Keratinocyte (primary cell): ENCODE results near the gene RABGAP1. TPM values are rescaled to one million over a fixed set of nuclear protein-coding genes. Genes with fewer than 3 reads are reported as not detected.

Experiments used
- DNase-seq: peaks from one replicate; pipeline ENCODE4 v3.0.0-alpha.2; 2011; ENCODE audit warnings: low read depth, missing footprints, low spot score
- FAIRE-seq: peaks from 2 replicates; lab custom pipeline; 2011; peaks lifted over from hg19 to GRCh38; lab: Jason Lieb, UNC
- H2AFZ ChIP-seq: 2 replicates; pipeline ENCODE4 v1.6.0; 2012; ENCODE audit warnings: low read length, control low read depth, inconsistent platforms; ENCODE audit not compliant: control insufficient read depth
- H3K27ac ChIP-seq: 2 replicates; pipeline ENCODE4 v1.5.1; 2011; ENCODE audit warnings: low read length; ENCODE audit not compliant: control insufficient read depth, insufficient read depth
- H3K27me3 ChIP-seq: 3 replicates; pipeline ENCODE4 v1.6.0; 2011; ENCODE audit warnings: low read length; ENCODE audit not compliant: control insufficient read depth, insufficient read depth; ENCODE audit errors: extremely low read depth
- H3K36me3 ChIP-seq, 2 experiments: 2 replicates in 1 of 2; 3 replicates in 1 of 2; pipeline ENCODE4 v1.5.1; 2011; ENCODE audit warnings: low read length in 2 of 2, mild to moderate bottlenecking in 1 of 2; ENCODE audit not compliant: control insufficient read depth in 2 of 2, insufficient read depth in 2 of 2; ENCODE audit errors: extremely low read depth in 1 of 2
- H3K4me1 ChIP-seq: 3 replicates; pipeline ENCODE4 v1.5.1; 2011; ENCODE audit warnings: low read length; ENCODE audit not compliant: control insufficient read depth, insufficient read depth; ENCODE audit errors: extremely low read depth
- H3K4me2 ChIP-seq: 3 replicates; pipeline ENCODE4 v1.6.0; 2011; ENCODE audit warnings: low read depth, low read length; ENCODE audit not compliant: control insufficient read depth, insufficient read depth; ENCODE audit errors: extremely low read depth
- H3K4me3 ChIP-seq, 3 experiments: fragments of 200-600 bp in 1 of 3; sonication (generic) in 1 of 3; 2 replicates in 2 of 3; 3 replicates in 1 of 3; pipeline ENCODE4 v1.5.1; 2011 to 2016; ENCODE audit warnings: low read length in 3 of 3, mild to moderate bottlenecking in 3 of 3, control low read depth in 2 of 3, inconsistent platforms in 1 of 3, low read depth in 1 of 3, mixed read lengths in 1 of 3, mixed run types in 1 of 3, moderate library complexity in 1 of 3; ENCODE audit not compliant: control insufficient read depth in 2 of 3, insufficient read depth in 2 of 3; ENCODE audit errors: extremely low read depth in 1 of 3
- H3K79me2 ChIP-seq: 2 replicates; pipeline ENCODE4 v1.6.0; 2012; ENCODE audit warnings: low read length; ENCODE audit not compliant: control insufficient read depth, insufficient read depth
- H3K9ac ChIP-seq: 3 replicates; pipeline ENCODE4 v1.6.0; 2011; ENCODE audit warnings: low read length; ENCODE audit not compliant: control insufficient read depth, insufficient read depth; ENCODE audit errors: extremely low read depth
- H3K9me1 ChIP-seq: 3 replicates; pipeline ENCODE4 v1.6.0; 2011; ENCODE audit warnings: low read length; ENCODE audit not compliant: control insufficient read depth, insufficient read depth; ENCODE audit errors: extremely low read depth
- H3K9me3 ChIP-seq: 2 replicates; pipeline ENCODE4 v1.5.1; 2012; ENCODE audit warnings: low read depth, low read length; ENCODE audit not compliant: control insufficient read depth
- H4K20me1 ChIP-seq: 3 replicates; pipeline ENCODE4 v1.6.0; 2011; ENCODE audit warnings: low read length; ENCODE audit not compliant: control insufficient read depth, insufficient read depth; ENCODE audit errors: extremely low read depth
- CTCF ChIP-seq, 3 experiments: IDR thresholded peaks in 1 of 3; conservative IDR thresholded peaks in 1 of 3; optimal IDR thresholded peaks in 1 of 3; 2 replicates in 2 of 3; 3 replicates in 1 of 3; pipeline versions ENCODE3 to v1.5.1; 2011; ENCODE audit warnings: low read length in 3 of 3, mild to moderate bottlenecking in 3 of 3, moderate library complexity in 2 of 3, control low read depth in 1 of 3, inconsistent platforms in 1 of 3; ENCODE audit not compliant: insufficient read depth in 2 of 3; ENCODE audit errors: extremely low read depth in 1 of 3
- EZH2 ChIP-seq: IDR thresholded peaks from one replicate; pipeline ENCODE4 v1.6.1; 2012; ENCODE audit warnings: inconsistent platforms, mild to moderate bottlenecking, low read length, moderate library complexity
- dilution Hi-C: fragments of 300-500 bp; cut with MboI; formaldehyde crosslinking; loops from one replicate; pipeline ENCODE4 v1.7.0; 2020; ENCODE audit warnings: low sequenced_read_pairs; ENCODE audit not compliant: extremely low pct_ligation_motif_present
- polyA plus RNA-seq, 5 experiments: library from polyadenylated mRNA; depleted of rRNA in 3 of 5; stranded (reverse) in 3 of 5; stranded (forward) in 1 of 5; unstranded in 1 of 5; fragments of >200 nt; gene quantifications; 1 replicate in 1 of 5; 2 replicates in 3 of 5; 3 replicates in 1 of 5; pipeline versions ENCODE4 v1.2.1 to v1.2.3, GENCODE V29; 2011 to 2012; ENCODE audit warnings: missing spikeins in 2 of 5, low read depth in 1 of 5, low replicate concordance in 1 of 5

The RABGAP1 gene
- polyA plus RNA-seq, 1 donor (not counting 4 experiments of a cell fraction or from before 2014, with no cell fraction given), result 40.6 TPM

GRCh38 chr9:123020796-123021195 lies 80.0 kb downstream of the RABGAP1 start:
- no peaks in the 10 kb centered on the region for H3K9me1 ChIP-seq
- DNase-seq (no peak), FAIRE-seq (no peak)
- no peaks in the 10 kb centered on the region for H4K20me1 ChIP-seq
- H3K9ac ChIP-seq, result no peak overlapping the region
- no peaks in the 10 kb centered on the region for H3K79me2 ChIP-seq
- H3K27me3 ChIP-seq, result no peaks in the 10 kb centered on the region
- dilution Hi-C loops, result no loop called here
- no peak overlapping the region for H3K27ac ChIP-seq
- peaks cover 0 to 6% of the 10 kb centered on the region in 2 experiments for H3K36me3 ChIP-seq
- TF ChIP-seq CTCF (optimal IDR thresholded peaks at IDR 0.05 in 1 of 3, IDR thresholded peaks at IDR 0.05 in 1 of 3, conservative IDR thresholded peaks at IDR 0.05 in 1 of 3; ENCODE audit: extremely low read depth in 1 of 3, insufficient read depth in 2 of 3, low read length in 3 of 3) (no peak), EZH2 (no peak)
- H3K9me3 ChIP-seq, result no peaks in the 10 kb centered on the region
- no peak overlapping the region for H2AFZ ChIP-seq
- H3K4me1 ChIP-seq, result no peaks in the 10 kb centered on the region
- no peak overlapping the region for H3K4me3 ChIP-seq
- H3K4me2 ChIP-seq, result no peak overlapping the region

DNA sequence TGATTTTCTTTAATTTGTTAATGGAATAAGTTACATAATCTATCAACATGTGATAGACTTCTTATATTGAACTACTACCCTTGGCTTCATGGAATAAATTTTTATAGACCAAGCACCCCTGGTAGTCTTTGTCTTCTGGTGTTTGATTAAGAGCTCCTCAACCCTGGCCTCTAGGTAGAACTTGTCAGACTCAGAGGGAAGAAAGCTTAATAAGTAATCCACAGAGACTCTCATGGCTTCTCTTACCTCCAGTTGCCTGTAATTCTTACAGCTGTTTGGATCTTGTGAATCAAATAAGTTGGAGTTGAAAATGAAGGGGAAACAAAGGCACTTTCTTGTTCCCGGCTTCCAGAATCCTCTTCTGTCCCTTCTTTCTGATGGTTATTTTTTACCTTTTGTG lies 85.6 kb downstream of the RABGAP1 start:
- Histone ChIP-seq H3K9ac (no peak overlapping the region), H3K36me3 (peaks cover 4 to 5% of the 10 kb centered on the region in 2 experiments), H3K27ac (no peak overlapping the region), H3K4me1 (no peaks in the 10 kb centered on the region), H3K79me2 (no peaks in the 10 kb centered on the region), H2AFZ (no peak overlapping the region), H3K4me2 (no peak overlapping the region), H3K9me1 (no peaks in the 10 kb centered on the region), H3K27me3 (no peaks in the 10 kb centered on the region), H3K4me3 (no peak overlapping the region), H4K20me1 (no peaks in the 10 kb centered on the region), H3K9me3 (no peaks in the 10 kb centered on the region)
- FAIRE-seq (no peak), DNase-seq (no peak)
- TF ChIP-seq EZH2 (no peak), CTCF (optimal IDR thresholded peaks at IDR 0.05 in 1 of 3, IDR thresholded peaks at IDR 0.05 in 1 of 3, conservative IDR thresholded peaks at IDR 0.05 in 1 of 3; ENCODE audit: extremely low read depth in 1 of 3, insufficient read depth in 2 of 3, low read length in 3 of 3) (no peak)
- dilution Hi-C loops, result no loop called here
